Smooth muscle cell (in vitro differentiated cells): ENCODE data around the gene PAX8. TPM values are rescaled to one million over a fixed set of nuclear protein-coding genes. Genes with fewer than 3 reads are reported as not detected.

ENCODE experiments used
- DNase-seq: peaks from one replicate; lab custom pipeline; 2025; ENCODE audit not compliant: unreplicated experiment; lab: John Stamatoyannopoulos, UW
- H2AFZ ChIP-seq: fragments of 200-600 bp; sonication (generic); 2 replicates; pipeline ENCODE4 v1.6.0; 2016; ENCODE audit warnings: antibody characterized with exemption, low read depth, mild to moderate bottlenecking
- H3F3A ChIP-seq: fragments of 200-600 bp; sonication (generic); 2 replicates; pipeline ENCODE4 v1.6.0; 2017; ENCODE audit warnings: antibody characterized with exemption, low read depth
- H3K27ac ChIP-seq: fragments of 200-600 bp; sonication (generic); 2 replicates; pipeline ENCODE4 v1.5.1; 2016; ENCODE audit warnings: low read depth, mild to moderate bottlenecking
- H3K27me3 ChIP-seq: fragments of 200-600 bp; sonication (generic); 2 replicates; pipeline ENCODE4 v1.6.1; 2016; ENCODE audit warnings: low read depth, mild to moderate bottlenecking
- H3K36me3 ChIP-seq: fragments of 200-600 bp; sonication (generic); 2 replicates; pipeline ENCODE4 v1.5.1; 2016; ENCODE audit warnings: low read depth
- H3K4me1 ChIP-seq: fragments of 200-600 bp; sonication (generic); 2 replicates; pipeline ENCODE4 v1.5.1; 2016; ENCODE audit warnings: low read depth
- H3K4me2 ChIP-seq: fragments of 200-600 bp; sonication (generic); 2 replicates; pipeline ENCODE4 v1.6.0; 2016; ENCODE audit warnings: mild to moderate bottlenecking
- H3K4me3 ChIP-seq: fragments of 200-600 bp; sonication (generic); 2 replicates; pipeline ENCODE4 v1.5.1; 2016; ENCODE audit warnings: mild to moderate bottlenecking
- H3K79me2 ChIP-seq: fragments of 200-600 bp; sonication (generic); 2 replicates; pipeline ENCODE4 v1.6.0; 2016; ENCODE audit warnings: low read depth, mild to moderate bottlenecking
- H3K9ac ChIP-seq: fragments of 200-600 bp; sonication (generic); 2 replicates; pipeline ENCODE4 v1.6.0; 2016; ENCODE audit warnings: low read depth
- H3K9me3 ChIP-seq: fragments of 200-600 bp; sonication (generic); replicated peaks from 2 replicates; pipeline ENCODE4 v1.5.1; 2016; ENCODE audit warnings: low read depth
- H4K20me1 ChIP-seq: fragments of 200-600 bp; sonication (generic); 2 replicates; pipeline ENCODE4 v1.6.0; 2016; ENCODE audit warnings: low read depth
- CTCF ChIP-seq: fragments of 200-600 bp; sonication (generic); IDR thresholded peaks from 2 replicates; pipeline ENCODE4 v1.5.1; 2017; ENCODE audit warnings: borderline replicate concordance, mild to moderate bottlenecking, antibody characterized with exemption; ENCODE audit not compliant: insufficient read depth, poor library complexity, severe bottlenecking
- WGBS: methylation state at CpG from one replicate; pipeline ENCODE4 v1.1.7; 2016; ENCODE audit warnings: low lambda C conversion rate; 5-methylcytosine and 5-hydroxymethylcytosine counted together
- polyA plus RNA-seq: library from polyadenylated mRNA; unstranded; fragments of >200 nt; fragmentation: Nextera tagmentation; extraction: Ambion mirVana; gene quantifications from 2 replicates; pipeline ENCODE4 v1.2.1, GENCODE V29; 2016
- total RNA-seq: library from RNA; depleted of rRNA; stranded (reverse); fragments of >200 nt; gene quantifications from 2 replicates; pipeline ENCODE4 v1.2.3, GENCODE V29; 2014

The PAX8 gene
- total and polyA plus RNA-seq, 2 experiments from 2014 or later, result not detected

GRCh38 chr2:113198790-113199612, 79.7 kb downstream of the PAX8 start:
- Histone ChIP-seq H3K4me3 (peak overlapping the region; percentile 73), H3K36me3 (no peaks in the 10 kb centered on the region), H3K27ac (no peak overlapping the region), H3K4me1 (peaks cover 7% of the 10 kb centered on the region), H4K20me1 (no peaks in the 10 kb centered on the region), H3K9ac (peak overlapping the region; percentile 25), H3K9me3 (no peaks in the 10 kb centered on the region), H3K27me3 (no peaks in the 10 kb centered on the region), H2AFZ (peak overlapping the region; percentile 90), H3F3A (no peaks in the 10 kb centered on the region), H3K4me2 (peak overlapping the region; percentile 87), H3K79me2 (no peaks in the 10 kb centered on the region)
- peak; percentile 54 for DNase-seq
- 1% methylated on average over 46 of the region's 79 CpGs for WGBS
- TF ChIP-seq CTCF, result peak; percentile 88

- Histone ChIP-seq H3K36me3 (no peaks in the 10 kb centered on the region), H2AFZ (peak overlapping the region; percentile 90), H3K4me2 (peak overlapping the region; percentile 87), H3K4me3 (peak overlapping the region; percentile 73), H3K4me1 (peaks cover 7% of the 10 kb centered on the region), H3F3A (no peaks in the 10 kb centered on the region), H4K20me1 (no peaks in the 10 kb centered on the region), H3K27ac (no peak overlapping the region), H3K79me2 (no peaks in the 10 kb centered on the region), H3K27me3 (no peaks in the 10 kb centered on the region), H3K9me3 (no peaks in the 10 kb centered on the region), H3K9ac (no peak overlapping the region)
- WGBS, result 60% methylated on average over 32 of the region's 32 CpGs
- TF ChIP-seq CTCF, result no peak
- no peak for DNase-seq
Observed at GRCh38 chr2:113198048-113198789, 80.5 kb downstream of the PAX8 start.

GRCh38 chr2:113197347-113198047, 81.2 kb downstream of the PAX8 start:
- no peak overlapping the region for H3K4me2 ChIP-seq
- no peak overlapping the region for H3K9ac ChIP-seq
- no peaks in the 10 kb centered on the region for H3F3A ChIP-seq
- no peaks in the 10 kb centered on the region for H3K27me3 ChIP-seq
- H3K4me3 ChIP-seq, result no peak overlapping the region
- no peak overlapping the region for H3K27ac ChIP-seq
- no peak for DNase-seq
- peaks cover 4% of the 10 kb centered on the region for H3K4me1 ChIP-seq
- H3K79me2 ChIP-seq, result no peaks in the 10 kb centered on the region
- H3K9me3 ChIP-seq, result no peaks in the 10 kb centered on the region
- no peaks in the 10 kb centered on the region for H3K36me3 ChIP-seq
- TF ChIP-seq CTCF, result no peak
- no peak overlapping the region for H2AFZ ChIP-seq
- H4K20me1 ChIP-seq, result no peaks in the 10 kb centered on the region
- WGBS, result 91% methylated on average over 17 of the region's 17 CpGs
